IPS-15b (cell line): ENCODE data around the gene PSMD3.

ENCODE experiments used
- H3K27me3 ChIP-seq: one replicate; pipeline ENCODE4 v1.6.1; 2013; ENCODE audit warnings: low read length; ENCODE audit not compliant: control insufficient read depth, insufficient read depth
- H3K36me3 ChIP-seq: one replicate; pipeline ENCODE4 v1.6.1; 2013; ENCODE audit warnings: low read length; ENCODE audit not compliant: control insufficient read depth, insufficient read depth
- H3K4me1 ChIP-seq: one replicate; pipeline ENCODE4 v1.6.1; 2013; ENCODE audit warnings: mild to moderate bottlenecking, low read length; ENCODE audit not compliant: control insufficient read depth, insufficient read depth
- H3K4me3 ChIP-seq: one replicate; pipeline ENCODE4 v1.5.1; 2013; ENCODE audit warnings: low read depth, low read length
- H3K9ac ChIP-seq: one replicate; pipeline ENCODE4 v1.6.1; 2013; ENCODE audit warnings: low read depth, mild to moderate bottlenecking, low read length
- H3K9me3 ChIP-seq: one replicate; pipeline ENCODE4 v1.6.1; 2013; ENCODE audit warnings: mild to moderate bottlenecking, low read length; ENCODE audit not compliant: control insufficient read depth, insufficient read depth

The PSMD3 gene

GRCh38 chr17:40019140-40019991, 38.8 kb downstream of the PSMD3 start:
- Histone ChIP-seq H3K4me1 (peaks cover 12% of the 10 kb centered on the region), H3K4me3 (no peak overlapping the region), H3K36me3 (peaks cover 46% of the 10 kb centered on the region), H3K9ac (no peak overlapping the region), H3K9me3 (no peaks in the 10 kb centered on the region), H3K27me3 (no peaks in the 10 kb centered on the region)

GRCh38 chr17:40020146-40020545, 39.5 kb downstream of the PSMD3 start:
- Histone ChIP-seq H3K4me3 (no peak overlapping the region), H3K27me3 (no peaks in the 10 kb centered on the region), H3K4me1 (peaks cover 7% of the 10 kb centered on the region), H3K9ac (no peak overlapping the region), H3K9me3 (no peaks in the 10 kb centered on the region), H3K36me3 (peaks cover 46% of the 10 kb centered on the region)

- peaks cover 58% of the 10 kb centered on the region for H3K36me3 ChIP-seq
- no peaks in the 10 kb centered on the region for H3K27me3 ChIP-seq
- no peaks in the 10 kb centered on the region for H3K9me3 ChIP-seq
- H3K4me3 ChIP-seq = no peak overlapping the region
- peaks cover 7% of the 10 kb centered on the region for H3K4me1 ChIP-seq
- H3K9ac ChIP-seq = no peak overlapping the region
Measured at GRCh38 chr17:40021451-40021971, 40.9 kb downstream of the PSMD3 start.

GRCh38 chr17:40022497-40022896, 41.9 kb downstream of the PSMD3 start:
- Histone ChIP-seq H3K36me3 (peaks cover 62% of the 10 kb centered on the region), H3K4me1 (peaks cover 6% of the 10 kb centered on the region)

GRCh38 chr17:40022961-40023541, 42.4 kb downstream of the PSMD3 start:
- H3K9ac ChIP-seq = no peak overlapping the region
- no peaks in the 10 kb centered on the region for H3K27me3 ChIP-seq
- peaks cover 3% of the 10 kb centered on the region for H3K4me1 ChIP-seq
- H3K9me3 ChIP-seq = no peaks in the 10 kb centered on the region
- H3K4me3 ChIP-seq = no peak overlapping the region
- H3K36me3 ChIP-seq = peaks cover 62% of the 10 kb centered on the region

More at GRCh38 chr17:40022497-40022896, 41.9 kb downstream of the PSMD3 start:
- Histone ChIP-seq H3K27me3 (no peaks in the 10 kb centered on the region), H3K9me3 (no peaks in the 10 kb centered on the region), H3K9ac (no peak overlapping the region), H3K4me3 (no peak overlapping the region)

GRCh38 chr17:40023590-40024292, 43.1 kb downstream of the PSMD3 start:
- Histone ChIP-seq H3K36me3 (peaks cover 60% of the 10 kb centered on the region), H3K4me3 (no peak overlapping the region), H3K9ac (peak overlapping the region; percentile 37)

GRCh38 chr17:40024901-40025300, 44.3 kb downstream of the PSMD3 start:
- no peaks in the 10 kb centered on the region for H3K9me3 ChIP-seq
- H3K4me3 ChIP-seq = no peak overlapping the region
- peaks cover 59% of the 10 kb centered on the region for H3K36me3 ChIP-seq
- H3K27me3 ChIP-seq = no peaks in the 10 kb centered on the region
- no peak overlapping the region for H3K9ac ChIP-seq
- no peaks in the 10 kb centered on the region for H3K4me1 ChIP-seq

More at GRCh38 chr17:40023590-40024292, 43.1 kb downstream of the PSMD3 start:
- Histone ChIP-seq H3K27me3 (no peaks in the 10 kb centered on the region), H3K4me1 (no peaks in the 10 kb centered on the region), H3K9me3 (no peaks in the 10 kb centered on the region)

- Histone ChIP-seq H3K9me3 (no peaks in the 10 kb centered on the region), H3K9ac (no peak overlapping the region), H3K36me3 (peaks cover 55% of the 10 kb centered on the region), H3K4me3 (no peak overlapping the region), H3K4me1 (no peaks in the 10 kb centered on the region), H3K27me3 (no peaks in the 10 kb centered on the region)
Measured at GRCh38 chr17:40025559-40025958, 45.0 kb downstream of the PSMD3 start.

GRCh38 chr17:40025991-40026815, 45.6 kb downstream of the PSMD3 start:
- H3K9ac ChIP-seq = no peak overlapping the region
- peaks cover 61% of the 10 kb centered on the region for H3K36me3 ChIP-seq
- no peak overlapping the region for H3K4me3 ChIP-seq
- H3K4me1 ChIP-seq = no peaks in the 10 kb centered on the region
- no peaks in the 10 kb centered on the region for H3K27me3 ChIP-seq
- no peaks in the 10 kb centered on the region for H3K9me3 ChIP-seq

- no peak overlapping the region for H3K9ac ChIP-seq
- H3K36me3 ChIP-seq = peaks cover 60% of the 10 kb centered on the region
- no peaks in the 10 kb centered on the region for H3K9me3 ChIP-seq
- H3K4me3 ChIP-seq = no peak overlapping the region
- no peaks in the 10 kb centered on the region for H3K27me3 ChIP-seq
- no peaks in the 10 kb centered on the region for H3K4me1 ChIP-seq
Measured at GRCh38 chr17:40026816-40027613, 46.4 kb downstream of the PSMD3 start.
